ENCODE measurements around the gene RNF5.
"Not testable (repeated sequence)": the region's sequence is repeated elsewhere in the genome, so short reads cannot be mapped to it uniquely, and the experiment has no call there.

The RNF5 gene

DNA sequence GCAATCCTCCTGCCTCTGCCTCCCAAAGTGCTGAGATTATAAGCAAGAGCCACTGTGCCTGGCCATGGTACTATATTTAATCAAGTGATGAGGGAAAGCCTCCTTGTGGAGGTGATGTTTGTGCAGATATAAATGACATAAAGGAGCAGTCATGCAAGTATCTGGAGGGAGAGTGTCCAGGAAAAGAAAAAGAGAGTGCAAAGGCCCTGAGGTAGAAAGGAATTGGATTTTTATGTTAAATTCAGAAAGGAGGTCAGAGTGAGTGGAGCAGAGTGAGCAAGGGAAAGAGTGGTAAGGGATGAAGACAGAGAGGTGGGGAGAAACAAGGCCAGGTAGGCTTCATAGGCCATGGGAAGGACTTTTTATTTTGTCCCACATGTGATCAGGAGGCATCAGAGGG, 40.8 kb upstream of the RNF5 start:
- no peaks in the 10 kb centered on the region for H3K4me1 ChIP-seq (ENCODE audit: insufficient read depth, low read length, poor library complexity, severe bottlenecking)
- no peaks in the 10 kb centered on the region for H3K36me3 ChIP-seq (ENCODE audit: insufficient read depth, low read length)
- no peaks in the 10 kb centered on the region for H3K9me3 ChIP-seq (ENCODE audit: insufficient read depth, low read depth, low read length)
- no peaks in the 10 kb centered on the region for H3F3A ChIP-seq (ENCODE audit: low read depth)
- no peaks in the 10 kb centered on the region for H3K9me2 ChIP-seq (replicated peaks; ENCODE audit: low read depth, low read length)
- H3K79me2 ChIP-seq (ENCODE audit: insufficient read depth, low read length), result no peaks in the 10 kb centered on the region
- H3K9ac ChIP-seq (ENCODE audit: low read depth, low read length, poor library complexity, severe bottlenecking), result no peak overlapping the region
- no peaks in the 10 kb centered on the region for H3K27me3 ChIP-seq (ENCODE audit: insufficient read depth, low read length, poor library complexity, severe bottlenecking)
- TF ChIP-seq, protein P1, sequence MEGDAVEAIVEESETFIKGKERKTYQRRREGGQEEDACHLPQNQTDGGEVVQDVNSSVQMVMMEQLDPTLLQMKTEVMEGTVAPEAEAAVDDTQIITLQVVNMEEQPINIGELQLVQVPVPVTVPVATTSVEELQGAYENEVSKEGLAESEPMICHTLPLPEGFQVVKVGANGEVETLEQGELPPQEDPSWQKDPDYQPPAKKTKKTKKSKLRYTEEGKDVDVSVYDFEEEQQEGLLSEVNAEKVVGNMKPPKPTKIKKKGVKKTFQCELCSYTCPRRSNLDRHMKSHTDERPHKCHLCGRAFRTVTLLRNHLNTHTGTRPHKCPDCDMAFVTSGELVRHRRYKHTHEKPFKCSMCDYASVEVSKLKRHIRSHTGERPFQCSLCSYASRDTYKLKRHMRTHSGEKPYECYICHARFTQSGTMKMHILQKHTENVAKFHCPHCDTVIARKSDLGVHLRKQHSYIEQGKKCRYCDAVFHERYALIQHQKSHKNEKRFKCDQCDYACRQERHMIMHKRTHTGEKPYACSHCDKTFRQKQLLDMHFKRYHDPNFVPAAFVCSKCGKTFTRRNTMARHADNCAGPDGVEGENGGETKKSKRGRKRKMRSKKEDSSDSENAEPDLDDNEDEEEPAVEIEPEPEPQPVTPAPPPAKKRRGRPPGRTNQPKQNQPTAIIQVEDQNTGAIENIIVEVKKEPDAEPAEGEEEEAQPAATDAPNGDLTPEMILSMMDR (conservative IDR thresholded peaks at IDR 0.05; ENCODE audit: low read length), result no peak
- no peak overlapping the region for H2AFZ ChIP-seq (ENCODE audit: low read length)
- no peaks in the 10 kb centered on the region for H4K20me1 ChIP-seq (ENCODE audit: insufficient read depth, low read length, poor library complexity, severe bottlenecking)
- H3K4me2 ChIP-seq (ENCODE audit: low read depth, low read length, poor library complexity, severe bottlenecking), result no peak overlapping the region
- no peak overlapping the region for H3K4me3 ChIP-seq (ENCODE audit: low read length, poor library complexity, severe bottlenecking)

DNA sequence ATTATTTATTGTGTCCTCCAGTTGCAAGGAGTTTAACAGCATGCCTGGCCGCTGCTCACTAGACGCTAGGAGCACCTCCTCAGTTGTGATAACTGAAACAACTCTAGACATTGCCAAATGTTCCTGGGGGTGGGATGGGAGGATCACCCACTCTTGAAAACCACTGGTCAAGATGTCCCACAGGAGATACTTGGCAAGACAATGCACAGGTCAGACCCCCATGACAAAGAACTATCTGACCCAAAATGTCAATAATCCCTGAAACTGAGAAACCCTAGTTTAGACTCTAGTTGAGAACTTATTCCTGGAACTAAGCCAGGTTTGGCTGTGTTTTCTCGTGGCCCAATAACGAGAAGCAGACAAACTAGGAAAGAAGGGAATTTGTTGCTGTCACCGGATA, 38.6 kb upstream of the RNF5 start:
- no peaks in the 10 kb centered on the region for H3K79me2 ChIP-seq (ENCODE audit: insufficient read depth, low read length)

DNA sequence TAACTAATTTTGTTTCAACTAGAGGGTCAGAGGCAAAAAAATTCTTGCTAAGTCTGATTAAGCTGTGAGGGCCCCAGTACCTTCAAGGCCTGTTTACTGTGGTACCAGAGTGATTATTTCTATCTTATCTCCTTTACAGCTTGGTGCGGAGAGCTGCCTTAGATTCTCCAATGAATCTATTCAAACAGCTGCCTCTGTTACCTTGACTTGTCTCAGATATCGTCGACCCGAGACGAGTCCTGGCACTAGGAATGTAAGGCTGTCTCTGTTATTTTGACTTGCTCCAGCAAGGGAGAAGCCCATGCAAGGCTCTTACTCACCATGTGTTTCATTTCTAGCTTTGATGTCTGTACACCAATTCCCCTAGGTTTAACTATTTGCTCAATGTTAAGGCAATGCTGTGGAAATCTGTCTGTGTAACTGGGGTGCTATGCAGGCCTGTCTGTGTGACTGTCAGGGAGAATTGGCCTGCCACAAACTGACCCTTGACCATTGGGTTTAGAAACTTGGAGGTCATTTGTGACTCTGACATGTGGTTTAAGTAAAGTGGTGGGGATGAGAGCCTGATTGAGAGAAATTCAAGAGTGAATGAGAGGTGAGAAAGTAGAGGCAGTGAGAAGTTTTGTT, 37.7 kb upstream of the RNF5 start:
- Histone ChIP-seq H3K36me3 (ENCODE audit: insufficient read depth, low read length) (no peaks in the 10 kb centered on the region), H3K4me1 (ENCODE audit: insufficient read depth, low read length, poor library complexity, severe bottlenecking) (no peaks in the 10 kb centered on the region), H3K79me2 (ENCODE audit: insufficient read depth, low read length) (no peaks in the 10 kb centered on the region), H3K4me2 (ENCODE audit: low read depth, low read length, poor library complexity, severe bottlenecking) (no peak overlapping the region), H3K4me3 (ENCODE audit: low read length, poor library complexity, severe bottlenecking) (no peak overlapping the region), H2AFZ (ENCODE audit: low read length) (no peak overlapping the region), H3K9me2 (replicated peaks; ENCODE audit: low read depth, low read length) (no peaks in the 10 kb centered on the region), H3K27me3 (ENCODE audit: insufficient read depth, low read length, poor library complexity, severe bottlenecking) (no peaks in the 10 kb centered on the region), H3F3A (ENCODE audit: low read depth) (no peaks in the 10 kb centered on the region), H3K9me3 (ENCODE audit: insufficient read depth, low read depth, low read length) (no peaks in the 10 kb centered on the region), H4K20me1 (ENCODE audit: insufficient read depth, low read length, poor library complexity, severe bottlenecking) (no peaks in the 10 kb centered on the region), H3K9ac (ENCODE audit: low read depth, low read length, poor library complexity, severe bottlenecking) (no peak overlapping the region)
- TF ChIP-seq, protein P1 (conservative IDR thresholded peaks at IDR 0.05; ENCODE audit: low read length), result no peak
- TF ChIP-seq EZH2phosphoT487 (IDR thresholded peaks at IDR 0.05; ENCODE audit: borderline replicate concordance), result no peak

More for the DNA sequence above, 38.6 kb upstream of the RNF5 start:
- H3K27me3 ChIP-seq (ENCODE audit: insufficient read depth, low read length, poor library complexity, severe bottlenecking), result no peaks in the 10 kb centered on the region
- no peak overlapping the region for H2AFZ ChIP-seq (ENCODE audit: low read length)
- no peaks in the 10 kb centered on the region for H3K4me1 ChIP-seq (ENCODE audit: insufficient read depth, low read length, poor library complexity, severe bottlenecking)
- TF ChIP-seq EZH2phosphoT487 (IDR thresholded peaks at IDR 0.05; ENCODE audit: borderline replicate concordance), result no peak
- TF ChIP-seq, protein P1 (conservative IDR thresholded peaks at IDR 0.05; ENCODE audit: low read length), result no peak
- H3K9ac ChIP-seq (ENCODE audit: low read depth, low read length, poor library complexity, severe bottlenecking), result no peak overlapping the region
- H3K9me3 ChIP-seq (ENCODE audit: insufficient read depth, low read depth, low read length), result no peaks in the 10 kb centered on the region
- no peaks in the 10 kb centered on the region for H3K36me3 ChIP-seq (ENCODE audit: insufficient read depth, low read length)
- no peaks in the 10 kb centered on the region for H4K20me1 ChIP-seq (ENCODE audit: insufficient read depth, low read length, poor library complexity, severe bottlenecking)
- H3K4me2 ChIP-seq (ENCODE audit: low read depth, low read length, poor library complexity, severe bottlenecking), result no peak overlapping the region
- H3K9me2 ChIP-seq (replicated peaks; ENCODE audit: low read depth, low read length), result no peaks in the 10 kb centered on the region
- no peak overlapping the region for H3K4me3 ChIP-seq (ENCODE audit: low read length, poor library complexity, severe bottlenecking)
- no peaks in the 10 kb centered on the region for H3F3A ChIP-seq (ENCODE audit: low read depth)

DNA sequence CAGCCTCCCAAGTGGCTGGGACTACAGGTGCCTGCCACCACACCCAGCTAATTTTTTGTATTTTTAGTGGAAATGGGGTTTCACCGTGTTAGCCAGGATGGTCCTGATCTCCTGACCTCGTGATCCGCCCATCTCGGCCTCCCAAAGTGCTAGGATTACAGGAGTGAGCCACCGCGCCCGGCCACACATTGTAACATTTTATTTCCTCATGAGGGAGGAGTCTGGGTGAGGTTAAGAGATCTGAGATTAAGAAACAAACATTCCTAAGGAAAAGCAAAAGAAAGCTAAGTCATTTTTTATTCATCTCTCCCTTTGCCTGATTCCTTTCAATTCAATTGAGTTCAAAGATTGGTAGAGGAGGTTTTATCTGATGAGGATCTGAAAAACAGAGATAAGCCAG, 34.0 kb upstream of the RNF5 start:
- not testable (repeated sequence) for H3K27me3 ChIP-seq (ENCODE audit: insufficient read depth, low read length, poor library complexity, severe bottlenecking); H3K4me3 ChIP-seq (ENCODE audit: low read length, poor library complexity, severe bottlenecking); H4K20me1 ChIP-seq (ENCODE audit: insufficient read depth, low read length, poor library complexity, severe bottlenecking); H3F3A ChIP-seq (ENCODE audit: low read depth); H3K4me2 ChIP-seq (ENCODE audit: low read depth, low read length, poor library complexity, severe bottlenecking); H3K9ac ChIP-seq (ENCODE audit: low read depth, low read length, poor library complexity, severe bottlenecking); H3K9me3 ChIP-seq (ENCODE audit: insufficient read depth, low read depth, low read length); H3K36me3 ChIP-seq (ENCODE audit: insufficient read depth, low read length); H3K9me2 ChIP-seq (replicated peaks; ENCODE audit: low read depth, low read length); H3K4me1 ChIP-seq (ENCODE audit: insufficient read depth, low read length, poor library complexity, severe bottlenecking); H3K79me2 ChIP-seq (ENCODE audit: insufficient read depth, low read length); H2AFZ ChIP-seq (ENCODE audit: low read length)

Data from Loucy (cell line).